Activated naive CD4-positive, alpha-beta T cell treated with anti-CD3 and anti-CD28 coated beads, Interleukin-2, amount 50 U/mL, for 72 hours (primary cell): ENCODE measurements around the gene HSPA9. TPM values are rescaled to one million over a fixed set of nuclear protein-coding genes. Genes with fewer than 3 reads are reported as not detected.
"Not testable (repeated sequence)": the region's sequence is repeated elsewhere in the genome, so short reads cannot be mapped to it uniquely, and the experiment has no call there.

Experiments
- ATAC-seq, 2 donors: fragments of 150-1000 bp; cut with Tn5 transposase; 2 replicates each; pipeline ENCODE4 v1.10.0; 2021; ENCODE audit warnings: mild to moderate bottlenecking in 2 of 2, moderate library complexity in 2 of 2
- DNase-seq, 2 donors: peaks; one replicate each; pipeline ENCODE4 v3.0.0; 2021 to 2022; ENCODE audit warnings: low spot score in 2 of 2
- H3K27ac Mint-ChIP-seq, 2 donors: one replicate each; pipeline ENCODE4 v1.8.0; 2022; ENCODE audit warnings: mild to moderate bottlenecking in 2 of 2, mixed read lengths in 2 of 2
- H3K36me3 Mint-ChIP-seq, 2 donors: one replicate each; pipeline ENCODE4 v1.8.0; 2022; ENCODE audit warnings: mixed read lengths in 2 of 2
- H3K9me3 Mint-ChIP-seq, 2 donors: one replicate each; pipeline ENCODE4 v1.8.0; 2022; ENCODE audit warnings: mixed read lengths in 2 of 2
- total RNA-seq, 2 donors: library from RNA; stranded (reverse); gene quantifications; one replicate each; pipeline ENCODE4 v1.2.3, GENCODE V29; 2022

The HSPA9 gene
- total RNA-seq, 2 donors from 2014 or later, result 346 to 393 TPM

GRCh38 chr5:138527170-138527569, 48.0 kb downstream of the HSPA9 start:
- DNase-seq (no peak), ATAC-seq (no peak)
- Mint-ChIP-seq H3K9me3 (no peaks in the 10 kb centered on the region), H3K36me3 (no peaks in the 10 kb centered on the region), H3K27ac (peak overlapping the region in 1 of 2 donors; percentile 8)

DNA sequence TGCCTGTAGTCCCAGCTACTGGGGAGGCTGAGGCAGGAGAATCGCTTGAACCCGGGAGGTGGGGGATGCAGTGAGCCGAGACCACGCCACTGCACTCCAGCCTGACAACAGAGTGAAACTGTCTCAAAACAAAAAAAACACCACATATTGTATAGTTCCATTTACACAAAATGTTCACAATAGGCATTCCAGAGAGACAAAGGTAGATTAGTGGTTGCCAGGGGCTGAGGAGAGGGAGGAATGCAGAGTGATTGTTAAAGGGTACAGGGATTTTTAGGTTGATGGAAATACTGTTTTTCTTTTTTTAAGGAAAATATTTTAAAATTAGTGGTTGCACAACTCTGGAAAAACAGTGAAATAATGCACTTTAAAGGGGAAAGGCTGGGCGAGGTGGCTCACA, 51.8 kb downstream of the HSPA9 start:
- Mint-ChIP-seq H3K27ac (peak overlapping the region; percentile 67 to 75), H3K36me3 (peaks cover 4 to 5% of the 10 kb centered on the region in 2 donors), H3K9me3 (no peaks in the 10 kb centered on the region)
- ATAC-seq, result no peak
- no peak for DNase-seq

- H3K27ac Mint-ChIP-seq, result peak overlapping the region in 1 of 2 donors; percentile 13
- H3K9me3 Mint-ChIP-seq, result no peaks in the 10 kb centered on the region
- H3K36me3 Mint-ChIP-seq, result peaks cover 4 to 10% of the 10 kb centered on the region in 2 donors
- DNase-seq (no peak), ATAC-seq (no peak)
These were observed 54.2 kb downstream of the HSPA9 start for GRCh38 chr5:138520971-138521370.

DNA sequence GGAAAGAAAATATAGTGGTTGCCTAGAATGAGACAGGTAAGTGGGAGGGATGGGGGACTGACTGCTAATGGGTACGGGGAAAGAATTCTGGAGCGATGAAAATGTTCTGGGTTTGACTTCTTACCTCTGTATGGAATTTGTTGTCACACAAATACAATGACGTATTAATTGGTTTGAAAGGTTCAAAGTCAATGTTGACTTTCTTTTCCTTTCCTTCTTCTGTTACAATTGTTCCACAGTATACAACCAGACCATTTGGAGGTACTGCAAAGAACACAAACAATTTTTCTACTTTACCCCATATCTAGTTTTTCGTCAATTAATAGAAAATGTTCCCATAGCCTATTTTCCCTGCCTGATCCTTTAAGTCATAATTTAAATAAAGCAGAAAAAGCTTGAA, 57.8 kb downstream of the HSPA9 start:
- Mint-ChIP-seq H3K9me3 (no peaks in the 10 kb centered on the region), H3K27ac (no peak overlapping the region), H3K36me3 (peaks cover 9 to 11% of the 10 kb centered on the region in 2 donors)
- DNase-seq (no peak), ATAC-seq (no peak)

GRCh38 chr5:138515556-138516245, 59.5 kb downstream of the HSPA9 start:
- ATAC-seq (no peak), DNase-seq (no peak)
- Mint-ChIP-seq H3K36me3 (peaks cover 7 to 9% of the 10 kb centered on the region in 2 donors), H3K9me3 (no peaks in the 10 kb centered on the region), H3K27ac (no peak overlapping the region)

- ATAC-seq (no peak), DNase-seq (no peak)
- Mint-ChIP-seq H3K36me3 (peaks cover 9 to 12% of the 10 kb centered on the region in 2 donors), H3K27ac (peak overlapping the region in 1 of 2 donors; percentile 30), H3K9me3 (no peaks in the 10 kb centered on the region)
These were observed 61.2 kb downstream of the HSPA9 start for GRCh38 chr5:138514021-138514420.

GRCh38 chr5:138508958-138509357, 66.2 kb downstream of the HSPA9 start:
- no peak for ATAC-seq
- peak overlapping the region in 1 of 2 donors; percentile 46 for H3K27ac Mint-ChIP-seq
- H3K36me3 Mint-ChIP-seq, result peaks cover 6 to 11% of the 10 kb centered on the region in 2 donors
- no peaks in the 10 kb centered on the region for H3K9me3 Mint-ChIP-seq
- DNase-seq, result no peak

- not testable (repeated sequence) for H3K9me3 Mint-ChIP-seq, ATAC-seq, DNase-seq, H3K27ac Mint-ChIP-seq, H3K36me3 Mint-ChIP-seq
These were observed 67.7 kb downstream of the HSPA9 start for GRCh38 chr5:138507485-138507884.

GRCh38 chr5:138506370-138507306, 68.6 kb downstream of the HSPA9 start:
- ATAC-seq, result no peak
- Mint-ChIP-seq H3K27ac (no peak overlapping the region), H3K9me3 (no peaks in the 10 kb centered on the region), H3K36me3 (peaks cover 6% of the 10 kb centered on the region in 2 donors)
- DNase-seq, result no peak

GRCh38 chr5:138504799-138505198, 70.4 kb downstream of the HSPA9 start:
- ATAC-seq (no peak), DNase-seq (no peak)
- peak overlapping the region in 1 of 2 donors; percentile 36 for H3K27ac Mint-ChIP-seq
- H3K36me3 Mint-ChIP-seq, result peaks cover 6% of the 10 kb centered on the region in 2 donors
- no peaks in the 10 kb centered on the region for H3K9me3 Mint-ChIP-seq

Other genes with a start within 250 kb of the HSPA9 start
- gene CDC25C, start 243.6 kb downstream of the HSPA9 start, total RNA-seq, result 10 to 100 TPM; 19.1 to 30.5 TPM
- gene FAM53C, start 237.1 kb downstream of the HSPA9 start, total RNA-seq, result 10 to 100 TPM; 31.7 to 48.4 TPM
- gene KDM3B, start 222.7 kb downstream of the HSPA9 start, total RNA-seq, result 10 to 100 TPM; 40.5 to 54.6 TPM
- gene REEP2, start 136.3 kb downstream of the HSPA9 start, total RNA-seq, result 1 to 10 TPM; 1.3 to 5.9 TPM
- gene EGR1, start 109.9 kb downstream of the HSPA9 start, total RNA-seq, result 10 to 100 TPM; 39.4 to 60.1 TPM
- gene ETF1, start 32.2 kb downstream of the HSPA9 start, total RNA-seq, result 100 to 1,000 TPM; 109 to 120 TPM
- gene CTNNA1, start 178.0 kb upstream of the HSPA9 start, total RNA-seq, result 100 to 1,000 TPM in 1 of 2 donors, 10 to 100 TPM in 1; 89.2 to 224 TPM